ENCODE data around the gene DDX3Y. TPM values are rescaled to one million over a fixed set of nuclear protein-coding genes. Genes with fewer than 3 reads are reported as not detected.

DDX3Y gene
- total RNA-seq, 4 donors from 2014 or later, result 0.19 to 88.3 (median 39.4) TPM

GRCh38 chrY:12941725-12942687 lies 37.3 kb downstream of the DDX3Y start:
- TF ChIP-seq POLR2AphosphoS5 (IDR thresholded peaks at IDR 0.05), result no peak
- TF ChIP-seq CTCF (IDR thresholded peaks at IDR 0.05), result no peak
- no peak for TF ChIP-seq EP300 (IDR thresholded peaks at IDR 0.05)
- no peak for TF ChIP-seq POLR2A (IDR thresholded peaks at IDR 0.05; ENCODE audit: low read depth)
- no peak overlapping the region for H3K27ac ChIP-seq (replicated peaks in 1 of 4)
- no peaks in the 10 kb centered on the region for H3K9me3 ChIP-seq
- H3K4me3 ChIP-seq, result no peak overlapping the region
- no peaks in the 10 kb centered on the region for H3K4me1 ChIP-seq
- no peaks in the 10 kb centered on the region for H3K36me3 ChIP-seq
- no CpG with 5 or more reads among the region's 5 CpGs for WGBS
- no peak for DNase-seq (ENCODE audit: extremely low spot score)
- no peaks in the 10 kb centered on the region for H3K27me3 ChIP-seq
- intact Hi-C loops (cut with DNase I), result no loop called here

Other genes starting within 250 kb of the DDX3Y start
- gene USP9Y, start 203.6 kb upstream of the DDX3Y start, total RNA-seq, result 10 to 100 TPM in 2 of 4 donors, under 1 TPM in 2; under 0.01 to 23.7 (median 11.3) TPM

Data from esophagus muscularis mucosa (tissue), 4 donors.